NT2/D1 (cell line): Measurements from ENCODE around the gene FBXW4.

Source experiments
- SUZ12 ChIP-seq: IDR thresholded peaks from 2 replicates; pipeline ENCODE4 v1.6.1; 2011; ENCODE audit not compliant: insufficient read length, insufficient read depth; ENCODE audit errors: extremely low read depth
- YY1 ChIP-seq: IDR thresholded peaks from 2 replicates; pipeline ENCODE4 v1.6.1; 2011; ENCODE audit not compliant: insufficient read length, insufficient read depth
- ZNF274 ChIP-seq: IDR thresholded peaks from 2 replicates; pipeline ENCODE4 v1.6.1; 2011; ENCODE audit warnings: mild to moderate bottlenecking, low read depth, low read length

DNA sequence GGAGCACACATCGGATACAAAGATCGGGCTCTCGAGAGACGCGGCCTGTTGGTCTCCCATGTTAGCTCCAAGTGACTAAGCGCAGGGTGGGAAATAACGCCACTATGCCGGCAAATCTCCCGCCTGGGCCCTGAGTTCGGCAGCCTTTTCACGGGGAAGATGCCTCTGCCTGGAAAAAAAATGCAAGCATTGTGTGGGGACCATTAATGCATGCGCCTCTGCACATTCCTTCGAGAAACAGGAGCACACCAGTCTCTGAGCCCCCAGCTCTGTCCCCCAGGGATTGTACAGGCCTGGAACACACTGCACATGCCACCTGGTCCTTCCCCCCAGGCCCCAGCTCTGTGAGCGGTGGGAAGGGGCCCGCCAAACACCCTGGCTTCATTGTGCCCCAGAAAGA, 44.1 kb downstream of the FBXW4 start:
- no peak for TF ChIP-seq ZNF274
- no peak for TF ChIP-seq YY1
- no peak for TF ChIP-seq SUZ12
